SIG-M5 treated with dmso at 0.1 percent for 504 hours (cell line): Measurements from ENCODE around the gene FAM163A.
"Not testable (repeated sequence)": the region's sequence is repeated elsewhere in the genome, so short reads cannot be mapped to it uniquely, and the experiment has no call there.

Source experiments
- DNase-seq: peaks from one replicate; lab custom pipeline; 2025; ENCODE audit not compliant: unreplicated experiment; lab: John Stamatoyannopoulos, UW

The FAM163A gene

DNA sequence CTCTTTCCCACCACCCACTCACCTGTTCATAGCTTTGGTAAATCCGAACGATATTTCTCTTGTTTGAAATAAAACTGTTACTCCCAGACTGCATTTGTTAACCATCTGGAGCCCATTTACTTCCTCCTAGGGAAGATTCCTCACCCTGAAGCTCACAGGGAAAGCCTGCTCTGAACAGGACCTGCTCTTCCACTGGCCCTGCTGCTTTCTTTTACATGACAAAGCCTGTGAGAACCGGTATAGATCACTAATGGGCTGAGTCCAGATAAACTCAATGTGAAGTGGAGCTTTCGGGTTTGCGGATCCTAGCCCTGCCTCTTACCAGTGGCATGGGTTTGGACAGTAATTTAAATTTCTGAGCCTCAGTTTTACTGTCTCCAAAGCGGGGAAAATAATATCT, 45.2 kb downstream of the FAM163A start:
- DNase-seq: no peak

DNA sequence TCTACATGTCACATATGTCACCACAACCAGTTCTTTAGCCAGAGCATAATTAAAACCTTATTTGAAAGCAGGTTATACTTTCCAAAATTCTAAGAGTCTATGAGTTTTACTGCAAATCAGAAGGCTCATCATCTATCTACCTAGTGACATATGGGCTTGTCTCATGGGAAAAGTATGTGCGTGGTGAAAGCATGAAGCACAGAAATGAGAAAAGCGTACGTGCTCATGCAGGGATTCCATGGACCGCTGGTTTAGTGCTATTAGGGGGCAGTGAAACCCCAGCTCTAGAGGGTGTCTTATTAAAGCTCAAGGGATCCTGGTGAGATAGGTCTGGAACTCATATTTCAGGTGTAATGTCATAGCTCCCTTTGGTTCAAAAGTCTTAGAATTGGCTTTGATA, 50.2 kb downstream of the FAM163A start:
- DNase-seq: no peak

DNA sequence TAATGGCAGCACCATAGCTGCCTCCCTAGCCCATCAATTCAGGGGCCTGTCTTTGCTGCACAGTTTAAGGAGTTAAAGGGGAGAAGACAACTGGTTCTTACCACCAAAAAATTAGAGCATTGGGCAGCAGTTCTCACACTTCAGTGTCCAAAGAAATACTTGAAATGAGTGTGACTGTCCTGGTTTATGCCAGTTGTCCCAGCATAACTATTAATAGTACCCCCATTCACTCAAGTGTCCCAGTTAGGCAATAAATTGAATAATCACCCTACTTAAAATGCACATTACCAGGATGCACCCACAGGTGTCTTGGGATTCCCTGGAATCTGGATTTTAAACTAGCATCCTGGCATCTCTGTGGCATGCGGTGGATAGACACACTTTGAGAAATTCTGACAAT, 51.1 kb downstream of the FAM163A start:
- DNase-seq: no peak

DNA sequence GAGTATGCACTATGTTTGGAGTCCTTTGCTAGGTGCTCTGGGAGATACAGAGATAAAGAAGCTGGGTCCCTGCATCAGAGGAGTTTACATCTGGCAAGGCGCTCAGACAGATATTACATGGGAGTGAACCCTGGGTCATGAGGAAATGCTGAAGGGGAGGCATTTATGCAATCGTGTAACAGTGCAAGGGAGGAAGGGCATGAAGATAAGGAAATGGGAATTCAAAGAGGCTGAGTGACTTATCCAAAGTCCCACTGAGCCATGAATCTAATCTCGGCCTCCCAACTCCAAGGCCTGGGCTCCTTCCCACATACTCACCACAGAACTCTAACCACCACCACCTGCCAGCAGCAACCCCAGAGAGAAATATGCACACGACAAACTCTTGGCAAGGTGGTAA, 51.6 kb downstream of the FAM163A start:
- peak; percentile 76 for DNase-seq

DNA sequence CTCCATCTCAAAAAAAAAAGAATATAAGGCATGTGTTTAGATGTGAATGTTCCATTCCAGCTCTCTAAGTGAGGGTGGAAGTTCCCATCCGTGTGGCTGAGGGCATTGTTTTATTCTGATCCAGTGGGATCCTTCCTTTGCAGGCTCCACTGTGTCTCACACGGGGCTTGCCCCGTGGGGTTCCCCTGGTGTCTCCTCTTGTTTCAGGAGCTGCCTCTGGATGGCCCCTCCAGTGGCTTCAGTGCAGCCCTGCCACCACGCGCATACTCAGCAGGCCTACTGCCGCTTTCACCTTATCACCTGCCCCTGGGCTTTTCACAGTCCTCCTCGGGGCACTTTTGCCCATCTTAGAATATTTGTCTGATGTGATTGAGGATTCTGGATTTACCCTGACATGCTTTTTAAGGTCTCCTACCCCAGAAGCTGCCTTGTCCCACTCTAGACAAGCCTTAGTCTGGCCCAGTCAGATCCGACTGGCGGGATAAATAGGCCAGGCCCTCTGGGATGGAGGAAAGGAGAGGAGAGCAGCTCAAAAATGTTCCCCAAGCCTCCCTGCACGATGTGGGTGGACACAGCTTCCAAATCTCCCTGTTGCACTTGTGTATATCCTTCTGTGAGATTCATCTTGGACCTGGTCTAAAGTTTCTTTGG, 55.2 kb downstream of the FAM163A start:
- DNase-seq: no peak

- no peak for DNase-seq
Observed at GRCh38 chr1:179798864-179799516, 55.9 kb downstream of the FAM163A start.

- no peak for DNase-seq
Observed at GRCh38 chr1:179800481-179800880, 57.4 kb downstream of the FAM163A start.

- DNase-seq: no peak
Observed at GRCh38 chr1:179803104-179803503, 60.0 kb downstream of the FAM163A start.

DNA sequence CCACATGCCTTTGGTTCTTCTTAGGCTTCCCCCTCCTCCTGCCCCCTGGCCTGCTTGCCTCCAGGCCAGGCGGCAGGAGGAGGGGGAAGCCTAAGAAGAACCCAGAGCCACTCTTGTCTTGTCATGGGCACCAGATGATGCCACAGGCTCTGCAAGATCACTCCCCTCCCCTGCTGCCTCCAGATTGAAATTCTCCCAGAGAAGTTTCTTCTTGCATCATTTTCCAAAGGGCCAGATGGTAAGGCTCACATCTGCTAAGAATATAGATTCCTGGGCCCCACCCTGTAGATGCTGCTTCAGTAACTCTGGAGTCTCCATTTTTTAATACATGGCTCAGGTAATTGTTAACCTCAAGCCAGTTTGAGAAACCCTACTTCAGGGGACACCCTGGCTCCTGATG, 60.8 kb downstream of the FAM163A start:
- no peak for DNase-seq

- DNase-seq: not testable (repeated sequence)
Observed at GRCh38 chr1:179804417-179804816, 61.3 kb downstream of the FAM163A start.

- no peak for DNase-seq
Observed at GRCh38 chr1:179805291-179806195, 62.5 kb downstream of the FAM163A start.

DNA sequence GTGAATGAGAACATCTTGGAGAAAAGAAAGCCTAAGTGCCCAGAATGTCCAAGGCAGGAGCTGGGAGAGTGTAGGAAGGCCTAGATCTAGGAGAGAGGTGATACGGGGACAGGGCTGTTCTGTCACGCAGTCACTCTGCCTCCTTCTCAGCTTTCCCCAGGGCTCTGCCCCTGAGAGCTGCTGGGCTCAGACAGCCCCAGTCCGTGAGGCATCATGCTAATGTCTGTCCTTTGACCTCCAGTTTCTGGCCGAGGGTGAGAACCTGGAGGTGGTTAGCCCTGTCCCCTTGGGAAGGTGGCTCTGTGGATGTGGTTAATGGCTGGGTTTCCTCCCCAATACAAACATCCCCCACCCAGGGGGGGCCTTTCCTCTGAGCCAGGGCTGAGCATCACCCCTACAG, 63.2 kb downstream of the FAM163A start:
- no peak for DNase-seq

DNA sequence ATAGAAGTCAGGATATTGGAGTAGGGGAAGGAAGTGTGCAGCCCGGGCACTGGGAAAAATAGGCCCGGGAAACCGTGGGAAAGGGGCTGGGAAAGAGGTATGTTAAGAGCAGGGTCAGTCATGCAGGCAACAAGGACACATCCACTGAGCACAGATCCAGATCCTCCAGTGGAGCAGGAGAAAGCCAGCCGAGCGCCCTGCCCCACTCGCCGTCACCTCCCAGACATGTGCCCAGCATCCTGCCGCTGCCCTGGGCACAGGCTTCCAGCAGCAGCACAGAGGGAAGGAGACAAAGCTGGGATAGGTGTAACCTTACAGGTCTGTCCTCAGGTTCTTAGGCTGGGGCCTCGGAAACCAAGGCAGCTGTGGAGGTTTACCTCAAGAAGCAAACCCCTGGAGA, 64.2 kb downstream of the FAM163A start:
- DNase-seq: no peak

DNA sequence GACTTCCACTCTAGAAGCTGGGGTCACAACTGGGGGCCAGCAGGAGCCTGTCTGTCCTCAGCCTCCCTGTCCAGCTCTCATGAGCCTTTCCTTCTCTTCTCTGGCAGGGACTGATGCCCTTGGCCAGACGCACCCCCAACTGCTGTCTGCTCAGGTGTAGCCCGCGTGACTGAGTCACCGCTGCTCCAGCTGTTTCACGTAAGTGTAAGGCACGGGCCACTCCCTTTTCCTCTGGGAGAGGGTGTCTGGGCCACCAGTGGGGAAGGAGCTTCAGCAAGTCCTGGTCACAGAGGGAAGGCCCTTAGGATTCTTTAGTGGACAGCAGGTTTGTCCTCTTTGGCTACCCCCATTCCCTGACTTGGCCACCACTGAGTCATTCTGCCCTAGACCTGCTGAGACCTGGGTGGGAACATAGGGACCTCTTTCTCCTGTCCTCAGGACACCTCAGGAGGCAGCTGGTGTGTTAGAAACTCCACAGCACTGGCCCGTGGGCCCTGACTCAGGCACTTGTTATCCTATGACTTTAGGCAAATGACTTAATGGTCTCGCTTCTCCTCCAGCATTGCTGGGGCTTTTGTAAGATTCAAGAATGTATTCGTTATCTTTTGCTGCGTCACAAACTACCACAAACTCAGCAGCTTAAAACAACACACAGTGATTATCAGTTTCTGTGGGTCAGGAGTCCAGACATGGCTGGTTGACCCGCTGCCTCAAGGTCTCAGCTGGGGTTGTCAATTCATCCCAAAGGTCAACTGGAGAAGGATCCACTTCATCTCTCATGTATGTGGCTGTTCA, 64.8 kb downstream of the FAM163A start:
- no peak for DNase-seq

DNA sequence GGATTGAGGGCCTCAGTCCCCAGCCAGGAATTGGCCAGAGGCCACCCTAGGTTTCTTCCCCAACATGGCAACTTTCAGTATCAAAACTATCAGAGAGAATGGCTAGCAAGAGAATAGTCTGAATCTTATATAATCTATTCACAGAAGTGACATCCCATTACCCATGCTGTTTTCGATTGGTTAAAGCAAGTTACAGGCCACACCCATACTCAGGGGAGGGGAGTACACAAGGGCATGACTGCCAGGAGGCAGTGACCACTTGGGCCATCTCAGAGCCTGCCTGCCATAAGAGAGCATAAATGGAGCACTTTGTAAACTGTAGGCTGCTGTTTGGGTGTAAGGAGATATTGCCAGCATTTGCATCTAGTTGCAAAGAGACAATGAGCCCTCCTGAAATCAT, 65.4 kb downstream of the FAM163A start:
- DNase-seq: no peak

DNA sequence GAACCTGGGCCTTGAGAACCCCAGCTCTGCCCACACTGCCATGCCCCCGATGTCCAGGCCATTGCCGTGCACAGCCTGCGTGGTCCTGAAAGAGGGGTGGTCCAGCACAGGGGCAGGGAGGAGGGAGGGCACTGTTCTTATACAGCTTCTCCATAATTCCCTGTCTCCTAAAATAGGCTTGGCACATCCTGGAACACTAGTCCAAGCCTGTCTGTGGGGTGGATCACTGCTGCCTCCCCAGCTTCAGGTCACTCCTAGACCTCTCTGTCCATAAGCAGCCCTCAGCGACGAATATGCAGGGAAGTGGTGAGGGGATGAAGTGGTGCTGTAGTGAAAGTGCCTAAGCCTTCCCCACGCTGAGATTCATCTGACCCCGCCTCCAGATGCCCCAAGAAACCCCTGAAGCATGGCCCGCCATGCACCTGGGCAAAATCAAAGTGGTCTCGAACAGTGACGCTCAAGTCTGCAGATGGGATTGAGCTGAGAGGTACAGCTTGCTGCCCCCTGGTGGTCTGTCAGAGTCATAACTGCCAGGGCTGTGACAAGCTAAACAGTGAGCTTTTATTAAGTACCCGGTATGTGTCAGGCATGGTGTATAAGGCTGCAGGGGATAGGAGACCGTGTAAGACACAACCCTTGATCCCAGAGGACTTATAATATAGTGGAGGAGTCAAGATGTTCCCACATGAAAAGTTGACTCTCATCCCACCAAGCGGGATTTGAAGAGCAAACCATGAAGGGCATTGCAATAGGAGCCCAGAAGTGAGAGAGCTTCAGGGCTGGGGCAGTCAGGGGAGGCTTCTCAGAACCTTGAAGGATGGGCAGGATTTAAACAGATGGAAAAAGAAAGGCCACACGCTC, 66.6 kb downstream of the FAM163A start:
- DNase-seq: peak; percentile 87

DNA sequence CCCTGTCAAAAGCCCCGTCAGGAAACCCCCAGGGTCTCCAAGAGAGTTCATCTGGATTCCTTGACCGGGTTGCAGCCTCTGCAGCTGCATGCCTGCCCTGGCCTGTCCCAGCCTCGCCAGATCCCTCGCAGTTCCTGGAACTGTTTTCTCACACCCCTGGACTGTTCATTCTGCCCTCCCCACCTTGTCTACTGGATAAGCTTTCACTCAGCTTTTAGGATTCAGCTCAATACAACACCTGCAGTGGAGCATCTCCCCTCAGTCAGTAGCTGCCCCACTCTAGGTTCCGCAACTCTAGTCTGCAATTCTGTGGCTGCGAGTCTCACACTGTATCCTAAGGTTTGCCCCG, 67.2 kb downstream of the FAM163A start:
- DNase-seq: no peak

DNA sequence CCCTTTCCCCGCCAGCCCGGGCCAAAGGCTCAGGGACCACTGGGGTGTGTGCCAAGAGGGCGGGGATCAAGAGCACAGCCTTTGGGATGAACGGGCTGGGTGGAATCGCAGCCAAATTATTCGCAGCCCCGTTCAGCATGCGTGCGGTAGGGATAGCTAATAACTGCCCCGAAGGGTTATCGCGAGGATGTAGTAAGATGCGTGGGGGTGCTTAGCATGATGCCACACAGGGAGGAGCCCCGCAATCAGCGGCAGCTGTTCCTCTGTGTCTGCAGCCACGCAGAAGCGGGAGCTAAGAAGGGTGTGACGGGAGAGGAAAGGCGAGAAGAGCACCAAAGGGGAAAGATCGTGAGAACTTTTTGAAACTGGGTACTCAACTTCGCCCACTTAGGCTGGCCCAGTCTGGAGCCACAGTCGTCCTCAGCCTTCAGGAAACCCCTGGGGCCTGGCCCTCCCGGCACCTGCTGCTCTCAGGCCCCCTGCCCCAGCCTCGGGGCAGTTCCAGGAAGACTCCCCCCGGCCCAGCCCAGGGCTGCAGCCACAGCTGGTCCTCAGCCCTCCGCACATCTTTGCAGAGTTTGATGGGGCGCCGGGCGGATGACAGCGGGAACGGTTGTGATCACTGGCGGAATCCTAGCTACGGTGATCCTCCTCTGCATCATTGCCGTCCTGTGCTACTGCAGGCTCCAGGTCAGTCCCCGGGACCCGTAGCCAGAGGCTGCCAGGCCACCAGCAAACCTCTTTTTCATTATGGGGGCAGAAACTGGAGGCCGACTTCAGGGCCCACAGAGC, 69.6 kb downstream of the FAM163A start:
- no peak for DNase-seq
